ENCODE data around the gene UAP1L1.

- TF ChIP-seq CTCF (IDR thresholded peaks at IDR 0.05) (no peak), POLR2A (IDR thresholded peaks at IDR 0.05) (no peak)
Measured at GRCh38 chr9:137075275-137075775, 2.0 kb upstream of the UAP1L1 start.
